ENCODE measurements around the gene ARFGAP3. TPM values are rescaled to one million over a fixed set of nuclear protein-coding genes. Genes with fewer than 3 reads are reported as not detected.

The ARFGAP3 gene
- total RNA-seq, 1 donor from 2014 or later, result 59.5 TPM

DNA sequence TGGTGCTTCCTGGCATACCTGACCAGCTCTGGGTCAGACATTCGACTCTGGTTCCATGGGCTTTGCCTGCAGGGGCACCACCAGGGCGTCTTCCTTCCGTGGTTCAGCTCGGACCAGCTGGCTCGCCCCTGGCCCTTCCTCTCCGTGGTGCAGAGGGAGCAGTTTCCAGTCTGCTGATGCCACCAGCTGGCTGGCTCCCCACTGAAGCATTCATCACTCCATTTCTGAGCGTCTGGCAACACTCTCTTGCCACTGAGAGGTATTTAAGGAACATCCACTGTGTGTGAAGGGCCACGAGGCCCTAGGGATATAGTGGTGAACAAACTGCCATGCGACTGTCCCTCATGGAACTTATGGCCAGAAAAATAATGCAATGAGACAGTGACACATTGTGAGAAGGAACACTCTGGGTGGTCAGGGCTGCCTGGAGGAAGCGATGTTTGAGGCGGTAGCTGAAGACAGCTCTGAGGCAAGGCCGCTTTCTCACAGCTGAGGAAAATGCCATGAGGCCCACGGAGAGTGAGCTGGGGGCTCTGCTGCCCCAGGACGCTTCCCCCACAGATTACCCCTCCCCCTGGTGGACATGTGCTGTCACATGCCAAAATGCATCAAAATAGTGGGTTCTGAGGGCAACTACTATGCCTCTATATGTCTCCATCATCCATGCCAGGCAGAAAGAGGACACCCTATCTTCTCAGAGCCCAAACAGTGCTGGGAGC lies 44.9 kb upstream of the ARFGAP3 start:
- FAIRE-seq, result no peak
- H3K27ac Mint-ChIP-seq (ENCODE audit: unreplicated experiment), result no peak overlapping the region
- H3K4me1 Mint-ChIP-seq (ENCODE audit: low read depth, unreplicated experiment), result peaks cover 2% of the 10 kb centered on the region
- peaks cover 12% of the 10 kb centered on the region for H3K4me1 ChIP-seq (ENCODE audit: insufficient read depth, low read length)
- H3K79me2 ChIP-seq (ENCODE audit: insufficient read depth, low read length), result peaks cover 76% of the 10 kb centered on the region
- peaks cover 25% of the 10 kb centered on the region for H3K36me3 Mint-ChIP-seq (ENCODE audit: low read depth, unreplicated experiment)
- H2AFZ ChIP-seq (ENCODE audit: low read depth, low read length), result no peak overlapping the region
- no peak for DNase-seq (ENCODE audit: low read depth)
- H3K9me3 ChIP-seq (ENCODE audit: insufficient read depth, low read depth, low read length), result no peaks in the 10 kb centered on the region
- TF ChIP-seq EZH2 (IDR thresholded peaks at IDR 0.05; ENCODE audit: insufficient read depth, low read length), result no peak
- TF ChIP-seq, protein P1, sequence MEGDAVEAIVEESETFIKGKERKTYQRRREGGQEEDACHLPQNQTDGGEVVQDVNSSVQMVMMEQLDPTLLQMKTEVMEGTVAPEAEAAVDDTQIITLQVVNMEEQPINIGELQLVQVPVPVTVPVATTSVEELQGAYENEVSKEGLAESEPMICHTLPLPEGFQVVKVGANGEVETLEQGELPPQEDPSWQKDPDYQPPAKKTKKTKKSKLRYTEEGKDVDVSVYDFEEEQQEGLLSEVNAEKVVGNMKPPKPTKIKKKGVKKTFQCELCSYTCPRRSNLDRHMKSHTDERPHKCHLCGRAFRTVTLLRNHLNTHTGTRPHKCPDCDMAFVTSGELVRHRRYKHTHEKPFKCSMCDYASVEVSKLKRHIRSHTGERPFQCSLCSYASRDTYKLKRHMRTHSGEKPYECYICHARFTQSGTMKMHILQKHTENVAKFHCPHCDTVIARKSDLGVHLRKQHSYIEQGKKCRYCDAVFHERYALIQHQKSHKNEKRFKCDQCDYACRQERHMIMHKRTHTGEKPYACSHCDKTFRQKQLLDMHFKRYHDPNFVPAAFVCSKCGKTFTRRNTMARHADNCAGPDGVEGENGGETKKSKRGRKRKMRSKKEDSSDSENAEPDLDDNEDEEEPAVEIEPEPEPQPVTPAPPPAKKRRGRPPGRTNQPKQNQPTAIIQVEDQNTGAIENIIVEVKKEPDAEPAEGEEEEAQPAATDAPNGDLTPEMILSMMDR (IDR thresholded peaks at IDR 0.05; ENCODE audit: insufficient read depth, low read depth, low read length), result no peak
- peaks cover 3% of the 10 kb centered on the region for H3K36me3 ChIP-seq (ENCODE audit: insufficient read depth, low read length)
- no peaks in the 10 kb centered on the region for H3K27me3 Mint-ChIP-seq (ENCODE audit: low read depth, unreplicated experiment)
- H3K4me3 ChIP-seq (ENCODE audit: insufficient read depth, low read depth, low read length), result no peak overlapping the region
- H3K9ac ChIP-seq (ENCODE audit: low read length), result no peak overlapping the region
- no peaks in the 10 kb centered on the region for H3K9me3 Mint-ChIP-seq (ENCODE audit: unreplicated experiment)
- no peak overlapping the region for H3K4me3 Mint-ChIP-seq (ENCODE audit: unreplicated experiment)
- no peak overlapping the region for H3K4me2 ChIP-seq (ENCODE audit: low read length)
- H3K27me3 ChIP-seq (ENCODE audit: insufficient read depth, low read length), result no peaks in the 10 kb centered on the region
- peaks cover 91% of the 10 kb centered on the region for H4K20me1 ChIP-seq (ENCODE audit: insufficient read depth, low read length)
- H3K27ac ChIP-seq (ENCODE audit: low read depth, low read length), result no peak overlapping the region

DNA sequence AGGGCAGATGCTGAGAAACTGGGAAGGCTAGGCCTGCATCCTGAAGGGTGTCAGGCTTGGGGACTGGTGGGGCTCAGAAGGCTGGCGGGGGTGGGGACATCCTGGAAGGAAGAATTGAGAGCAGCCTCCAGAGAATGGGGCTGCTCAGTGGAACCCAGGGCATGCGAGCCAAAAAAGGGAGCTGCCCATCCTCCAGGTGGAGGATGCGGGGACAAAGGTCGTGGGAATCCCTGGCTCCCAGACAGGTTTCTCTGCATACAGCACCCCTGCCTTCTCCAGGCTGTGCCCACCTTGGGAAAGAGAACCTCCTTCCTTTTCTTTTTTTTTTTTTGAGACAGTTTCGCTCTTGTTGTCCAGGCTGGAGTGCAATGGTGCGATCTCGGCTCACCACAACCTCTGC lies 40.9 kb upstream of the ARFGAP3 start:
- Histone ChIP-seq H3K4me3 (ENCODE audit: insufficient read depth, low read depth, low read length) (no peak overlapping the region), H3K4me1 (ENCODE audit: insufficient read depth, low read length) (no peaks in the 10 kb centered on the region), H3K79me2 (ENCODE audit: insufficient read depth, low read length) (peaks cover 51% of the 10 kb centered on the region), H3K9me3 (ENCODE audit: insufficient read depth, low read depth, low read length) (no peaks in the 10 kb centered on the region), H2AFZ (ENCODE audit: low read depth, low read length) (no peak overlapping the region), H3K27me3 (ENCODE audit: insufficient read depth, low read length) (no peaks in the 10 kb centered on the region), H4K20me1 (ENCODE audit: insufficient read depth, low read length) (peaks cover 86% of the 10 kb centered on the region), H3K27ac (ENCODE audit: low read depth, low read length) (no peak overlapping the region), H3K36me3 (ENCODE audit: insufficient read depth, low read length) (no peaks in the 10 kb centered on the region), H3K4me2 (ENCODE audit: low read length) (no peak overlapping the region), H3K9ac (ENCODE audit: low read length) (no peak overlapping the region)
- H3K9me3 Mint-ChIP-seq (ENCODE audit: unreplicated experiment), result no peaks in the 10 kb centered on the region
- no peaks in the 10 kb centered on the region for H3K27me3 Mint-ChIP-seq (ENCODE audit: low read depth, unreplicated experiment)
- H3K4me1 Mint-ChIP-seq (ENCODE audit: low read depth, unreplicated experiment), result peaks cover 2% of the 10 kb centered on the region
- FAIRE-seq, result no peak
- TF ChIP-seq, protein P1 (IDR thresholded peaks at IDR 0.05; ENCODE audit: insufficient read depth, low read depth, low read length), result no peak
- TF ChIP-seq EZH2 (IDR thresholded peaks at IDR 0.05; ENCODE audit: insufficient read depth, low read length), result no peak
- DNase-seq (ENCODE audit: low read depth), result no peak
- peaks cover 25% of the 10 kb centered on the region for H3K36me3 Mint-ChIP-seq (ENCODE audit: low read depth, unreplicated experiment)
- H3K27ac Mint-ChIP-seq (ENCODE audit: unreplicated experiment), result no peak overlapping the region
- H3K4me3 Mint-ChIP-seq (ENCODE audit: unreplicated experiment), result no peak overlapping the region

DNA sequence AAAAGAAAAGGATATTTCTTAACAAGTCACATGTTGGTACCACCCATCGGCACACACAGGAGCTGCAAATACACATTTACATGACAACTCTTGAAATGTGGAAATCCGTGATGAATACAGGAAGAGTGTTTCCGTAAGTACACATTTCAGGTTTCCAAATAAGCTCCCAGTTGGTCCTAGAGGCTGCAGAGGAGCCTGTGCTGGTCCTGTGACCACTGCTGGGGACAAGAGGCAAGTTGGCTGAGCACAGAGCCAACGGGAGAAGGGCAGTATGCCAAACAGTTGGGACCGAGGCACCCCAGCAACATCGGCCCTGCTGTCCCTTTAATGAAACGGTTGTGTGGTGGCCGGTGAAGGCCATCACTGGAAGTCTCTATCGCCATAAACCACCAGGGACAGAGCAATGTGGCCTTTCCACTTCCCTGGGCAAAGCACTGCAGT lies 38.5 kb upstream of the ARFGAP3 start:
- FAIRE-seq (no peak), DNase-seq (ENCODE audit: low read depth) (no peak)
- H3K4me1 Mint-ChIP-seq (ENCODE audit: low read depth, unreplicated experiment), result no peaks in the 10 kb centered on the region
- no peak overlapping the region for H2AFZ ChIP-seq (ENCODE audit: low read depth, low read length)
- no peaks in the 10 kb centered on the region for H3K27me3 Mint-ChIP-seq (ENCODE audit: low read depth, unreplicated experiment)
- H3K36me3 Mint-ChIP-seq (ENCODE audit: low read depth, unreplicated experiment), result peaks cover 21% of the 10 kb centered on the region
- no peaks in the 10 kb centered on the region for H3K9me3 Mint-ChIP-seq (ENCODE audit: unreplicated experiment)
- H3K9ac ChIP-seq (ENCODE audit: low read length), result no peak overlapping the region
- H3K27ac ChIP-seq (ENCODE audit: low read depth, low read length), result no peak overlapping the region
- H3K9me3 ChIP-seq (ENCODE audit: insufficient read depth, low read depth, low read length), result no peaks in the 10 kb centered on the region
- peaks cover 75% of the 10 kb centered on the region for H4K20me1 ChIP-seq (ENCODE audit: insufficient read depth, low read length)
- H3K27ac Mint-ChIP-seq (ENCODE audit: unreplicated experiment), result no peak overlapping the region
- no peaks in the 10 kb centered on the region for H3K36me3 ChIP-seq (ENCODE audit: insufficient read depth, low read length)
- TF ChIP-seq, protein P1 (IDR thresholded peaks at IDR 0.05; ENCODE audit: insufficient read depth, low read depth, low read length), result no peak
- no peak for TF ChIP-seq EZH2 (IDR thresholded peaks at IDR 0.05; ENCODE audit: insufficient read depth, low read length)
- peaks cover 37% of the 10 kb centered on the region for H3K79me2 ChIP-seq (ENCODE audit: insufficient read depth, low read length)
- no peaks in the 10 kb centered on the region for H3K4me1 ChIP-seq (ENCODE audit: insufficient read depth, low read length)
- H3K4me3 Mint-ChIP-seq (ENCODE audit: unreplicated experiment), result no peak overlapping the region
- no peak overlapping the region for H3K4me2 ChIP-seq (ENCODE audit: low read length)
- no peaks in the 10 kb centered on the region for H3K27me3 ChIP-seq (ENCODE audit: insufficient read depth, low read length)
- no peak overlapping the region for H3K4me3 ChIP-seq (ENCODE audit: insufficient read depth, low read depth, low read length)
